ENCODE results near the gene SMARCD3. TPM values are rescaled to one million over a fixed set of nuclear protein-coding genes. Genes with fewer than 3 reads are reported as not detected.

SMARCD3 gene
- total RNA-seq, 1 experiment from 2014 or later = 30.3 TPM

DNA sequence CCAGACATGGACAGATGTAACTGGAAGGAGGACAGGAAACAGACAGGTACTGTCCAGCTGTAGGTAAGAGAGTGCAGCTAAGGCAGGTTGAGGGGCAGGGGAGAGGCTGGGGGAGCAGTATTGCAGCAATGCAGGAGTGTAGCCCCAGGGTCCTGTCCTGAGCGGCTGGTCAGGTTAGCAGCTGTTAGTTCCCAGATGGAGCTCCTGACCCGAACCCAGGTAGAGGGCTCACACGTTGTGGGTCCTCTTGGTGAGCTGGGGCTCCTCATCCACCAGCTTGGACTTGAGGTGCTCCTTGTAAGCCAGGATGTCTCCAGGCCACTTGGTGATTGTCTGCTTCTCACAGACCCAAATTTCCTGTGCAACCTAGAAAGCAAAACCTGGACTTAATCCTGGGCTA is 34.7 kb downstream of the SMARCD3 start:
- H3K79me2 ChIP-seq (ENCODE audit: insufficient read depth, low read length) = no peaks in the 10 kb centered on the region
- H3K36me3 ChIP-seq (ENCODE audit: control insufficient read depth in 1 of 2, insufficient read depth in 2 of 2, low read length in 2 of 2) = peaks cover 32 to 49% of the 10 kb centered on the region in 2 experiments; a peak in 3 of 4 replicates
- no peaks in the 10 kb centered on the region for H3K27me3 ChIP-seq (ENCODE audit: insufficient read depth, low read length)
- TF ChIP-seq ZNF274 (IDR thresholded peaks at IDR 0.05; ENCODE audit: low read depth, low read length) (no peak), SIN3A (IDR thresholded peaks at IDR 0.05; ENCODE audit: low read depth) (no peak), EZH2 (IDR thresholded peaks at IDR 0.05) (no peak), TCF7L2 (IDR thresholded peaks at IDR 0.05; ENCODE audit: borderline replicate concordance, extremely low read depth, insufficient read depth, insufficient read length) (no peak)
- TF ChIP-seq, protein P1, sequence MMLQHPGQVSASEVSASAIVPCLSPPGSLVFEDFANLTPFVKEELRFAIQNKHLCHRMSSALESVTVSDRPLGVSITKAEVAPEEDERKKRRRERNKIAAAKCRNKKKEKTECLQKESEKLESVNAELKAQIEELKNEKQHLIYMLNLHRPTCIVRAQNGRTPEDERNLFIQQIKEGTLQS (IDR thresholded peaks at IDR 0.05) = no peak
- ChIA-PET POLR2A (interaction anchor here (1.3 kb wide), 1 partner anchor 14 kb away, joined by 4 read pairs; the partner anchor contains the start of gene ABCF2), CTCF (no interaction called here), RAD21 (ENCODE audit: low non-redundant PET in 1 of 2, low total read pairs in 2 of 2, uncharacterized antibody in 2 of 2, unreplicated experiment in 2 of 2) (no interaction called here)
- H3K4me1 ChIP-seq (ENCODE audit: control insufficient read depth in 1 of 2, insufficient read depth in 2 of 2, low read length in 2 of 2) = no peaks in the 10 kb centered on the region
- no peaks in the 10 kb centered on the region for H4K20me1 ChIP-seq (ENCODE audit: insufficient read depth)
- ATAC-seq = no peak
- no peak overlapping the region for H3K9ac ChIP-seq (ENCODE audit: low read length)
- no peak overlapping the region for H3K4me3 ChIP-seq (replicated peaks in 1 of 2; ENCODE audit: low read depth in 1 of 2, low read length in 2 of 2)
- BruUV-seq (replicated peaks) = no TSS peak
- intact Hi-C loops (cut with micrococcal nuclease) = no loop called here
- no peak overlapping the region for H3K27ac ChIP-seq (ENCODE audit: low read depth, low read length)
- H3K9me2 ChIP-seq (ENCODE audit: insufficient read depth) = no peaks in the 10 kb centered on the region
- no peak for DNase-seq (ENCODE audit: low read depth, low spot score)
- H3K4me2 ChIP-seq (ENCODE audit: low read length) = no peak overlapping the region
- H3K9me3 ChIP-seq (ENCODE audit: control insufficient read depth in 1 of 2, insufficient read depth in 1 of 2, low read depth in 1 of 2, low read length in 2 of 2) = no peaks in the 10 kb centered on the region
- no peak overlapping the region for H2AFZ ChIP-seq (ENCODE audit: low read depth, low read length, poor library complexity, severe bottlenecking)

- no peak for TF ChIP-seq CEBPB (IDR thresholded peaks at IDR 0.05; ENCODE audit: low read depth)
- no peak for TF ChIP-seq RAD21 (IDR thresholded peaks at IDR 0.05; ENCODE audit: low read depth)
- Histone ChIP-seq H3K9ac (ENCODE audit: low read length) (no peak overlapping the region), H3K4me3 (replicated peaks in 1 of 2; ENCODE audit: low read depth in 1 of 2, low read length in 2 of 2) (no peak overlapping the region), H2AFZ (ENCODE audit: low read depth, low read length, poor library complexity, severe bottlenecking) (no peak overlapping the region), H3K9me2 (ENCODE audit: insufficient read depth) (no peaks in the 10 kb centered on the region), H3K9me3 (ENCODE audit: control insufficient read depth in 1 of 2, insufficient read depth in 1 of 2, low read depth in 1 of 2, low read length in 2 of 2) (no peaks in the 10 kb centered on the region), H3K79me2 (ENCODE audit: insufficient read depth, low read length) (no peaks in the 10 kb centered on the region), H3K36me3 (ENCODE audit: control insufficient read depth in 1 of 2, insufficient read depth in 2 of 2, low read length in 2 of 2) (peaks cover 27 to 38% of the 10 kb centered on the region in 2 experiments; a peak in 3 of 4 replicates), H3K27ac (ENCODE audit: low read depth, low read length) (no peak overlapping the region), H4K20me1 (ENCODE audit: insufficient read depth) (no peaks in the 10 kb centered on the region), H3K4me1 (ENCODE audit: control insufficient read depth in 1 of 2, insufficient read depth in 2 of 2, low read length in 2 of 2) (no peaks in the 10 kb centered on the region), H3K4me2 (ENCODE audit: low read length) (no peak overlapping the region), H3K27me3 (ENCODE audit: insufficient read depth, low read length) (no peaks in the 10 kb centered on the region)
- RAD21 ChIA-PET (ENCODE audit: low non-redundant PET in 1 of 2, low total read pairs in 2 of 2, uncharacterized antibody in 2 of 2, unreplicated experiment in 2 of 2) = no interaction called here
- ATAC-seq (no peak), DNase-seq (ENCODE audit: low read depth, low spot score) (no peak)
- intact Hi-C loops (cut with micrococcal nuclease) = no loop called here
- CTCF ChIA-PET = no interaction called here
- POLR2A ChIA-PET = no interaction called here
- BruUV-seq (replicated peaks) = no TSS peak
Observed at GRCh38 chr7:151212626-151213025, 35.9 kb downstream of the SMARCD3 start.
